ENCODE results near the gene F13B. TPM values are rescaled to one million over a fixed set of nuclear protein-coding genes. Genes with fewer than 3 reads are reported as not detected.
"Not testable (repeated sequence)": the region's sequence is repeated elsewhere in the genome, so short reads cannot be mapped to it uniquely, and the experiment has no call there.

The F13B gene
- total RNA-seq, 4 donors from 2014 or later, result not detected

DNA sequence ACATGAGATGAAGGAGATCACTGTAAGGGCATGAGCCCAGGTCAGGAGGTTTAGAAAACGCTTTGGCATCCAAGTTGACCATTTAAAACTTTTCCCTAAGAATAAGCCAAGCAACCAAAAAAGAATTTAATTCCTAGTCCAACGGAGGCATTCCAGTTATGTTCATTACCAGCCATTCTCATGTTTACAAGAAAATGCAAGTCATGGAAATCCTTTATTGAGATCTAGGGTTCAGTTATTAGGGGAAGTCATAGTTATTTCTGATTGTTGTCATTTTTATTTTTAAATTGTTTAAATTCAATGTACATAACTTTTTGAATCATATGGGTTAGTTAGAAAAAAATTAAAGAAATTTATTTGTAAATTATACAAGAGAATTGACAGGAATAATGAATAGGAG, 65.2 kb downstream of the F13B start:
- DNase-seq, result no peak
- Histone ChIP-seq H3K9me3 (no peaks in the 10 kb centered on the region), H3K4me3 (no peak overlapping the region), H3K27ac (no peak overlapping the region), H3K27me3 (no peaks in the 10 kb centered on the region), H3K36me3 (no peaks in the 10 kb centered on the region), H3K4me1 (no peaks in the 10 kb centered on the region)
- TF ChIP-seq, protein P1, sequence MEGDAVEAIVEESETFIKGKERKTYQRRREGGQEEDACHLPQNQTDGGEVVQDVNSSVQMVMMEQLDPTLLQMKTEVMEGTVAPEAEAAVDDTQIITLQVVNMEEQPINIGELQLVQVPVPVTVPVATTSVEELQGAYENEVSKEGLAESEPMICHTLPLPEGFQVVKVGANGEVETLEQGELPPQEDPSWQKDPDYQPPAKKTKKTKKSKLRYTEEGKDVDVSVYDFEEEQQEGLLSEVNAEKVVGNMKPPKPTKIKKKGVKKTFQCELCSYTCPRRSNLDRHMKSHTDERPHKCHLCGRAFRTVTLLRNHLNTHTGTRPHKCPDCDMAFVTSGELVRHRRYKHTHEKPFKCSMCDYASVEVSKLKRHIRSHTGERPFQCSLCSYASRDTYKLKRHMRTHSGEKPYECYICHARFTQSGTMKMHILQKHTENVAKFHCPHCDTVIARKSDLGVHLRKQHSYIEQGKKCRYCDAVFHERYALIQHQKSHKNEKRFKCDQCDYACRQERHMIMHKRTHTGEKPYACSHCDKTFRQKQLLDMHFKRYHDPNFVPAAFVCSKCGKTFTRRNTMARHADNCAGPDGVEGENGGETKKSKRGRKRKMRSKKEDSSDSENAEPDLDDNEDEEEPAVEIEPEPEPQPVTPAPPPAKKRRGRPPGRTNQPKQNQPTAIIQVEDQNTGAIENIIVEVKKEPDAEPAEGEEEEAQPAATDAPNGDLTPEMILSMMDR (IDR thresholded peaks at IDR 0.05), result no peak
- no peak for TF ChIP-seq POLR2A (IDR thresholded peaks at IDR 0.05)
- intact Hi-C loops (cut with DNase I; ENCODE audit: low total_unique reads), result no loop called here

DNA sequence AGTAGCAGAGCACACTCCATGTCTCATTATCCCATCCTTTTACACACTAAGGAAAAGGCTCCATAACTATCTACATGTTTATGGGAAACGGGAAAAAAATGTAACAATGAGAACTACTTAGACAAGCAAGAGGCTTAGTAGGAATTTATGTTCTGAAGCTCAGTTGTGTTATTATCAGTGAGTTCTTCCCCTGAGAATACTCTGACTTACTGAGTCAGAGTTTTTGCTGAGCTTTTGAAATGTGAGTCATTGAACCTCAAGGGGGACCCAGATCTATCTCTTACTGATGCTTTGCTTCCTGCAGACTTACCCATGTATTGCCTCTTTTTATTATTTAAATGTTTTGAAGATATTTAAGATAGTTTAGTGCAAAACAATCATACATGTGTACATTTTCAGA, 69.6 kb downstream of the F13B start:
- no peak overlapping the region for H3K27ac ChIP-seq
- intact Hi-C loops (cut with DNase I; ENCODE audit: low total_unique reads), result no loop called here
- no peaks in the 10 kb centered on the region for H3K27me3 ChIP-seq
- no peaks in the 10 kb centered on the region for H3K36me3 ChIP-seq
- no peak for DNase-seq
- H3K9me3 ChIP-seq, result no peaks in the 10 kb centered on the region
- H3K4me3 ChIP-seq, result no peak overlapping the region
- no peaks in the 10 kb centered on the region for H3K4me1 ChIP-seq
- no peak for TF ChIP-seq POLR2A (IDR thresholded peaks at IDR 0.05)
- TF ChIP-seq, protein P1 (IDR thresholded peaks at IDR 0.05), result no peak

DNA sequence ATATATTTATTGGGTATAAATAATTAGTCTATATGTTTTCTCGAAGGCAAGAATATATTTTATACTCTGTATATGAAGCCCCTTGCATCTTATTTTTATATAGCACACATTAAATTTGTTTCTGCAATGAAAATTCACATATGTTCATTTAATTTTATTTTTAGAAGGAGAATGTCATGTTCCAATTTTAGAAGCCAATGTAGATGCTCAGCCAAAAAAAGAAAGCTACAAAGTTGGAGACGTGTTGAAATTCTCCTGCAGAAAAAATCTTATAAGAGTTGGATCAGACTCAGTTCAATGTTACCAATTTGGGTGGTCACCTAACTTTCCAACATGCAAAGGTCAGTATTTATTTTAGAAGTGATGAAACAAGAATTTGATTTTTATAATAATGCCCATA, 73.1 kb downstream of the F13B start:
- H3K27me3 ChIP-seq, result no peaks in the 10 kb centered on the region
- H3K4me3 ChIP-seq, result no peak overlapping the region
- intact Hi-C loops (cut with DNase I; ENCODE audit: low total_unique reads), result no loop called here
- H3K4me1 ChIP-seq, result no peaks in the 10 kb centered on the region
- H3K36me3 ChIP-seq, result no peaks in the 10 kb centered on the region
- no peak for TF ChIP-seq POLR2A (IDR thresholded peaks at IDR 0.05)
- TF ChIP-seq, protein P1 (IDR thresholded peaks at IDR 0.05), result no peak
- H3K27ac ChIP-seq, result no peak overlapping the region
- H3K9me3 ChIP-seq, result no peaks in the 10 kb centered on the region
- DNase-seq, result no peak

DNA sequence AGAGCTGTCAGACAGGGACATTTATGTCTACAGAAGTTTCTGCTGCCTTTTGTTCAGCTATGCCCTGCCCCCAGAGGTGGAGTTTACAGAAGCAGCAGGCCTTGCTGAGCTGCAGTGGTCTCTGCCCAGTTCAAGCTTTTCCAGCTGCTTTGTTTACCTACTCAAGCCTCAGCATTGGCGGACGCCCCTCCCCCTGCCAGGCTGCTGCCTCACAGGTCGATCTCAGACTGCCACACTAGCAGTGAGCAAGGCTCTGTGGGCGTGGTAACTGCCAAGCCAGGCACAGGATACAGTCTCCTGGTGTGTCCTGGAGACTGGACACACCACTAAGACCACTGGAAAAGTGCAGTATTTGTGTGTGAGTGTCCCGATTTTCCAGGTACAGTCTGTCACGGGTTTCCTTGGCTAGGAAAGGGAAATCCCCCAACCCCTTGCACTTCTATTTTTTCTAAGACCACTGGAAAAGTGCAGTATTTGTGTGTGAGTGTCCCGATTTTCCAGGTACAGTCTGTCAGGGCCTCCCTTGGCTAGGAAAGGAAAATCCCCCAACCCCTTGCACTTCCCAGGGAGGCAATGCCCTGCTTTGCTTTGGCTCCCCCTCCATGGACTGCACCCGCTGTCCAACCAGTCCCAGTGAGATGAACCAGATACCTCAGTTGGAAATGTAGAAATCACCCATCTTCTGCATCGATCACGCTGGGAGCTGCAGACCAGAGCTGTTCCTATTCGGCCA, 75.0 kb downstream of the F13B start:
- intact Hi-C loops (cut with DNase I; ENCODE audit: low total_unique reads); H3K4me3 ChIP-seq; H3K4me1 ChIP-seq; H3K36me3 ChIP-seq; H3K9me3 ChIP-seq; H3K27ac ChIP-seq; DNase-seq; H3K27me3 ChIP-seq: not testable (repeated sequence)

Other genes starting within 250 kb of the F13B start
- gene CFHR1, start 247.5 kb downstream of the F13B start, total RNA-seq, result under 1 TPM in 1 of 4 donors, not detected in 3; 0.41 TPM
- under 1 TPM in 1 of 4 donors, not detected in 3; 0.14 TPM for gene CFHR4, start 179.2 kb downstream of the F13B start, total RNA-seq
- gene CFHR2, start 123.5 kb downstream of the F13B start, total RNA-seq, result not detected
- not detected for gene CFHR5, start 89.7 kb downstream of the F13B start, total RNA-seq
- gene ASPM, start 79.4 kb upstream of the F13B start, total RNA-seq, result 10 to 100 TPM in 1 of 4 donors, under 1 TPM in 2, not detected in 1; under 0.01 to 38.0 (median 0.12) TPM
- 10 to 100 TPM; 10.6 to 48.2 (median 19.1) TPM for gene ZBTB41, start 134.0 kb upstream of the F13B start, total RNA-seq
- 1 to 10 TPM in 1 of 4 donors, under 1 TPM in 1, not detected in 2; 0.55 to 1.0 TPM for gene CRB1, start 201.0 kb upstream of the F13B start, total RNA-seq

Data from uterus (tissue), 4 donors.